Mesendoderm (in vitro differentiated cells): ENCODE results near the gene TAC4.

Source experiments
- DNase-seq: peaks from one replicate; pipeline ENCODE4 v3.0.0; 2013
- H2AK5ac ChIP-seq: 2 replicates; pipeline ENCODE4 v1.6.1; 2013; ENCODE audit warnings: low read length, inconsistent platforms
- H2BK120ac ChIP-seq: 2 replicates; pipeline ENCODE4 v1.6.1; 2013; ENCODE audit warnings: low read depth, mild to moderate bottlenecking, low read length, moderate library complexity, mixed read lengths
- H2BK15ac ChIP-seq: replicated peaks from 2 replicates; pipeline ENCODE4 v1.6.1; 2013; ENCODE audit warnings: low read depth, mild to moderate bottlenecking, moderate library complexity
- H2BK5ac ChIP-seq: 2 replicates; pipeline ENCODE4 v1.6.1; 2013; ENCODE audit warnings: low read length, inconsistent platforms
- H3K18ac ChIP-seq: 2 replicates; pipeline ENCODE4 v1.6.1; 2013; ENCODE audit warnings: mild to moderate bottlenecking, low read length, mixed read lengths
- H3K23ac ChIP-seq: one replicate; pipeline ENCODE4 v1.6.1; 2013; ENCODE audit warnings: low read length
- H3K27ac ChIP-seq: 2 replicates; pipeline ENCODE4 v1.5.1; 2013; ENCODE audit warnings: low read depth, mild to moderate bottlenecking, inconsistent platforms, low read length, moderate library complexity
- H3K27me3 ChIP-seq: 2 replicates; pipeline ENCODE4 v1.6.1; 2013; ENCODE audit warnings: low read length, control low read depth, mild to moderate bottlenecking, inconsistent platforms; ENCODE audit not compliant: insufficient read depth, poor library complexity
- H3K36me3 ChIP-seq: 2 replicates; pipeline ENCODE4 v1.6.1; 2013; ENCODE audit warnings: low read length, inconsistent platforms; ENCODE audit not compliant: control insufficient read depth, insufficient read depth
- H3K4ac ChIP-seq: one replicate; pipeline ENCODE4 v1.6.1; 2013; ENCODE audit warnings: low read depth, mild to moderate bottlenecking, low read length, moderate library complexity
- H3K4me1 ChIP-seq: 2 replicates; pipeline ENCODE4 v1.6.1; 2013; ENCODE audit warnings: low read depth, low read length, inconsistent platforms; ENCODE audit not compliant: control insufficient read depth
- H3K4me2 ChIP-seq: 2 replicates; pipeline ENCODE4 v1.6.1; 2013; ENCODE audit warnings: low read length
- H3K4me3 ChIP-seq: 2 replicates; pipeline ENCODE4 v1.5.1; 2013; ENCODE audit warnings: mild to moderate bottlenecking, low read length
- H3K56ac ChIP-seq: one replicate; pipeline ENCODE4 v1.6.1; 2013; ENCODE audit warnings: low read length
- H3K79me1 ChIP-seq: 2 replicates; pipeline ENCODE4 v1.6.1; 2013; ENCODE audit warnings: low read length, inconsistent platforms
- H3K79me2 ChIP-seq: 2 replicates; pipeline ENCODE4 v1.6.1; 2013; ENCODE audit warnings: mild to moderate bottlenecking, low read length; ENCODE audit not compliant: control insufficient read depth, insufficient read depth
- H3K9ac ChIP-seq: 2 replicates; pipeline ENCODE4 v1.6.1; 2013; ENCODE audit warnings: low read length, inconsistent platforms
- H4K5ac ChIP-seq: one replicate; pipeline ENCODE4 v1.6.1; 2013; ENCODE audit warnings: low read length
- H4K8ac ChIP-seq: one replicate; pipeline ENCODE4 v1.6.1; 2013; ENCODE audit warnings: low read depth, mild to moderate bottlenecking, control low read depth, low read length, moderate library complexity
- WGBS: extraction: QIAGEN DNeasy Blood & Tissue Kit; methylation state at CpG from one replicate; pipeline ENCODE4 v1.1.7; 2013; ENCODE audit warnings: low lambda C conversion rate, missing lambda C conversion rate; ENCODE audit not compliant: insufficient coverage; ENCODE audit errors: extremely low coverage; 5-methylcytosine and 5-hydroxymethylcytosine counted together

The TAC4 gene

GRCh38 chr17:49846938-49847712 lies 744 bp downstream of the TAC4 start:
- Histone ChIP-seq H3K4me1 (no peaks in the 10 kb centered on the region), H3K23ac (no peak overlapping the region), H3K79me1 (no peaks in the 10 kb centered on the region), H3K4me2 (no peak overlapping the region), H3K4ac (no peak overlapping the region), H3K18ac (no peak overlapping the region), H3K36me3 (peaks cover 4% of the 10 kb centered on the region), H3K27ac (no peak overlapping the region), H3K4me3 (no peak overlapping the region), H3K79me2 (no peaks in the 10 kb centered on the region), H2BK5ac (no peak overlapping the region), H2AK5ac (no peak overlapping the region), H4K8ac (no peak overlapping the region), H3K9ac (no peak overlapping the region), H3K27me3 (no peaks in the 10 kb centered on the region), H4K5ac (no peak overlapping the region), H2BK15ac (no peak overlapping the region), H2BK120ac (no peak overlapping the region), H3K56ac (no peak overlapping the region)
- WGBS: no CpG with 5 or more reads among the region's 9 CpGs
- DNase-seq: no peak

GRCh38 chr17:49845321-49845720 lies 2.5 kb downstream of the TAC4 start:
- no peak overlapping the region for H3K9ac ChIP-seq
- no peak overlapping the region for H3K56ac ChIP-seq
- no peak overlapping the region for H3K4me3 ChIP-seq
- no peak overlapping the region for H3K18ac ChIP-seq
- peaks cover 1% of the 10 kb centered on the region for H3K79me1 ChIP-seq
- no peak overlapping the region for H4K5ac ChIP-seq
- H3K79me2 ChIP-seq: no peaks in the 10 kb centered on the region
- no peak for DNase-seq
- H2AK5ac ChIP-seq: no peak overlapping the region
- H3K23ac ChIP-seq: no peak overlapping the region
- no peak overlapping the region for H2BK5ac ChIP-seq
- H2BK120ac ChIP-seq: no peak overlapping the region
- no peak overlapping the region for H4K8ac ChIP-seq
- peaks cover 4% of the 10 kb centered on the region for H3K36me3 ChIP-seq
- H3K4me1 ChIP-seq: no peaks in the 10 kb centered on the region
- no peak overlapping the region for H3K4ac ChIP-seq
- H3K4me2 ChIP-seq: no peak overlapping the region
- no peak overlapping the region for H3K27ac ChIP-seq
- no peaks in the 10 kb centered on the region for H3K27me3 ChIP-seq
- no CpG with 5 or more reads among the region's 3 CpGs for WGBS
- no peak overlapping the region for H2BK15ac ChIP-seq

- no peak overlapping the region for H3K9ac ChIP-seq
- H3K4ac ChIP-seq: no peak overlapping the region
- no peaks in the 10 kb centered on the region for H3K27me3 ChIP-seq
- no peak overlapping the region for H4K8ac ChIP-seq
- H3K79me1 ChIP-seq: peaks cover 1% of the 10 kb centered on the region
- no peaks in the 10 kb centered on the region for H3K4me1 ChIP-seq
- H2BK120ac ChIP-seq: no peak overlapping the region
- DNase-seq: peak; percentile 52
- H4K5ac ChIP-seq: no peak overlapping the region
- H3K79me2 ChIP-seq: no peaks in the 10 kb centered on the region
- no peak overlapping the region for H3K56ac ChIP-seq
- H3K18ac ChIP-seq: no peak overlapping the region
- no peak overlapping the region for H2BK15ac ChIP-seq
- WGBS: no CpG with 5 or more reads among the region's 6 CpGs
- no peak overlapping the region for H3K4me2 ChIP-seq
- no peak overlapping the region for H3K27ac ChIP-seq
- no peak overlapping the region for H3K23ac ChIP-seq
- H3K4me3 ChIP-seq: no peak overlapping the region
- no peak overlapping the region for H2AK5ac ChIP-seq
- H2BK5ac ChIP-seq: no peak overlapping the region
- H3K36me3 ChIP-seq: peaks cover 4% of the 10 kb centered on the region
These were observed 4.0 kb downstream of the TAC4 start for GRCh38 chr17:49843774-49844350.

- Histone ChIP-seq H3K27ac (no peak overlapping the region), H3K4me1 (no peaks in the 10 kb centered on the region), H3K4me3 (no peak overlapping the region), H2BK15ac (no peak overlapping the region), H3K79me1 (peaks cover 1% of the 10 kb centered on the region), H3K4me2 (no peak overlapping the region), H4K5ac (no peak overlapping the region), H3K4ac (no peak overlapping the region), H2AK5ac (no peak overlapping the region), H3K36me3 (peaks cover 4% of the 10 kb centered on the region), H4K8ac (no peak overlapping the region), H3K18ac (no peak overlapping the region), H3K23ac (no peak overlapping the region), H3K27me3 (no peaks in the 10 kb centered on the region), H2BK120ac (no peak overlapping the region), H3K79me2 (no peaks in the 10 kb centered on the region), H3K9ac (no peak overlapping the region), H2BK5ac (no peak overlapping the region), H3K56ac (no peak overlapping the region)
- WGBS: no CpG with 5 or more reads among the region's 6 CpGs
- DNase-seq: no peak
These were observed 5.0 kb downstream of the TAC4 start for GRCh38 chr17:49842846-49843245.

GRCh38 chr17:49842371-49842770 lies 5.5 kb downstream of the TAC4 start:
- Histone ChIP-seq H3K79me2 (no peaks in the 10 kb centered on the region), H2AK5ac (no peak overlapping the region), H3K4ac (no peak overlapping the region), H3K27me3 (no peaks in the 10 kb centered on the region), H2BK5ac (no peak overlapping the region), H3K9ac (no peak overlapping the region), H4K5ac (no peak overlapping the region), H3K23ac (no peak overlapping the region), H3K79me1 (peaks cover 1% of the 10 kb centered on the region), H2BK120ac (no peak overlapping the region), H3K56ac (no peak overlapping the region), H2BK15ac (no peak overlapping the region), H3K36me3 (peaks cover 4% of the 10 kb centered on the region), H3K18ac (no peak overlapping the region), H3K27ac (no peak overlapping the region), H4K8ac (no peak overlapping the region), H3K4me2 (no peak overlapping the region), H3K4me1 (no peaks in the 10 kb centered on the region), H3K4me3 (no peak overlapping the region)
- no CpG with 5 or more reads among the region's 3 CpGs for WGBS
- DNase-seq: no peak
